AG09309 (cell line): ENCODE data around the gene OSBPL10.
"Not testable (repeated sequence)": the region's sequence is repeated elsewhere in the genome, so short reads cannot be mapped to it uniquely, and the experiment has no call there.

Source experiments
- DNase-seq: peaks from one replicate; pipeline ENCODE4 v3.0.0-alpha.2; 2010; ENCODE audit warnings: low read depth
- H3K4me3 ChIP-seq: 2 replicates; pipeline ENCODE4 v1.5.1; 2011; ENCODE audit warnings: mild to moderate bottlenecking, low read depth, low read length, moderate library complexity; ENCODE audit not compliant: control insufficient read depth
- TF ChIP-seq, protein P1 (sequence below): IDR thresholded peaks from 2 replicates; pipeline ENCODE4 v1.5.1; 2011; ENCODE audit warnings: mild to moderate bottlenecking, low read depth, low read length, inconsistent platforms; ENCODE audit not compliant: insufficient read depth, control insufficient read depth; ENCODE audit errors: missing control alignments

The OSBPL10 gene

DNA sequence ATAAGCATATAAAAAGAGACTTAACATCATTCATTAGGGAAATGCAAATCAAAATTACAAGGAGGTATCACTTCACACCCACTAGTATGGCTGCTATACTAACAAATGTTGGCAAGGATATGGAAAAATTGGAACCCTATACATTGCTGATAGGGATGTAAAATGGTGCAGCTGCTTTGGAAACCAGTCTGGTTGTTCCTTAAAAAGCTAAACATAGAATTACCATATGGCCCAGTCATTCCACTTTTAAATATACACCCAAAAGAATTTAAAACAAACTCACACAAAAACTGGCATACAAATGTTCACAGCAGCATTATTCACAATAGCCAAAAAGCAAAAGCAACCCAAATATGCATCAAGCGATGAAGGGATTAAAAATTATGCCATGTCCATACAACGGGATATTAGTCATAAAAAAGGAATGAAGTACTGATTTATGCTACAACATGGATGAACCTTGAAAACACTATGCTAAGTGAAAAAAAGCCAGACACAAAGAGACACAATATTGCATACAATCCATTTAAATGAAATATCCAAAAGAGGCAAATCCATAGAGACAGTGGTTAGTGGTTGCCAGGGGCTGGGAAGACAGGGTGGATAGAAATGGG is 118.3 kb downstream of the OSBPL10 start:
- DNase-seq: no peak
- no peak overlapping the region for H3K4me3 ChIP-seq
- TF ChIP-seq, protein P1, sequence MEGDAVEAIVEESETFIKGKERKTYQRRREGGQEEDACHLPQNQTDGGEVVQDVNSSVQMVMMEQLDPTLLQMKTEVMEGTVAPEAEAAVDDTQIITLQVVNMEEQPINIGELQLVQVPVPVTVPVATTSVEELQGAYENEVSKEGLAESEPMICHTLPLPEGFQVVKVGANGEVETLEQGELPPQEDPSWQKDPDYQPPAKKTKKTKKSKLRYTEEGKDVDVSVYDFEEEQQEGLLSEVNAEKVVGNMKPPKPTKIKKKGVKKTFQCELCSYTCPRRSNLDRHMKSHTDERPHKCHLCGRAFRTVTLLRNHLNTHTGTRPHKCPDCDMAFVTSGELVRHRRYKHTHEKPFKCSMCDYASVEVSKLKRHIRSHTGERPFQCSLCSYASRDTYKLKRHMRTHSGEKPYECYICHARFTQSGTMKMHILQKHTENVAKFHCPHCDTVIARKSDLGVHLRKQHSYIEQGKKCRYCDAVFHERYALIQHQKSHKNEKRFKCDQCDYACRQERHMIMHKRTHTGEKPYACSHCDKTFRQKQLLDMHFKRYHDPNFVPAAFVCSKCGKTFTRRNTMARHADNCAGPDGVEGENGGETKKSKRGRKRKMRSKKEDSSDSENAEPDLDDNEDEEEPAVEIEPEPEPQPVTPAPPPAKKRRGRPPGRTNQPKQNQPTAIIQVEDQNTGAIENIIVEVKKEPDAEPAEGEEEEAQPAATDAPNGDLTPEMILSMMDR: no peak

DNA sequence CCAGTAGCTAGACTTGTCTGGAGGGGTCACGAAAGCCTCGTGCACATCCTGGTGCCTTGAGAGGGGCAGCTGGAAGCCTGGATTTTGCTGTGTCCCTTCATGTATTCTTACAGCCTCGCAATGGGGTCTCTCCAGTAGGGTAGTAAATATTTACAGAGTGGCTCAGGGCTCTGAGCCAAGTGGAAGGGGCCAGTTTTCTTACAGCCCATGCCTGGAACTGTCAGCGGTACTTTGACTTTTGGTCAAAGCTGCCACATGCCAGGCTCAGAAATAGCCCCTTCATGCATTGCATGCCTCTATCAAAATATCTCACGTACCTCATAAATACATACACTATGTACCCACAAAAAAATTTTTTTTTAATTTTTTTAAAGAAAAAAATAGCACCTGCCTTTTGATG is 119.2 kb downstream of the OSBPL10 start:
- DNase-seq: no peak
- no peak overlapping the region for H3K4me3 ChIP-seq
- TF ChIP-seq, protein P1: no peak

DNA sequence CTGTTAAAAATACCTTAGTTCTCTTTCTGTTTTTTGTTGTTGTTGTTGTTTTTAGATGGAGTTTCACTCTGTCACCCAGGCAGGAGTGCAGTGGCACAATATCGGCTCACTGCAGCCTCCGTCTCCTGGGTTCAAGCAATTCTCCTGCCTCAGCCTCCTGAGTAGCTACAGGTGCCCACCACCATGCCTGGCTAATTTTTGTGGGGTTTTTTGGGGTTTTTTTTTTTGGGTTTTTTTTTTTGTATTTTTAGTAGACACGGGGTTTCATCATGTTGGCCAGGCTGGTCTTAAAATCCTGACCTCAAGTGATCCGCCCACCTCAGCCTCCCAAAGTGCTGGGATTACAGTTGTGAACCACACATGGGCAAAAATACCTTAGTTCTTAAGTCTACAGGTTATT is 120.4 kb downstream of the OSBPL10 start:
- not testable (repeated sequence) for H3K4me3 ChIP-seq, DNase-seq

DNA sequence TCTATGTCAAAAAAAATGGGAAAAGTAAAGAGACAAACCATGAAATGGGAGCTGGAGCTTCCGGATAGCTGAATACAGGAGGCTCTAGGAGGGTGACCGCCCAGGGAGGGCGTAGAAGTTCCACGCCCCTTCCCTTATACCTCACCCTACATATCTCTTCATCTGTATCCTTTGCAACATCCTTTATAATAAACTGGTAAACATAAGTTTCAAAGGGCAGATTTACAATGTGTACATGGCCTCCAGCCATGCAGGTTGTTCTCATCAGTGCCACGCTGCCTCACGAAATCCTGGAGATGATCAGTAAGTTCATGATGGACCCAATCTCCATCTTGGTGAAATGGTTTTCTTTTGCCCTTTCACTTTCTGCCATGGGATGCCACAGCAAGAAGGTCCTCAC is 121.8 kb downstream of the OSBPL10 start:
- no peak overlapping the region for H3K4me3 ChIP-seq
- DNase-seq: no peak
- TF ChIP-seq, protein P1: no peak

DNA sequence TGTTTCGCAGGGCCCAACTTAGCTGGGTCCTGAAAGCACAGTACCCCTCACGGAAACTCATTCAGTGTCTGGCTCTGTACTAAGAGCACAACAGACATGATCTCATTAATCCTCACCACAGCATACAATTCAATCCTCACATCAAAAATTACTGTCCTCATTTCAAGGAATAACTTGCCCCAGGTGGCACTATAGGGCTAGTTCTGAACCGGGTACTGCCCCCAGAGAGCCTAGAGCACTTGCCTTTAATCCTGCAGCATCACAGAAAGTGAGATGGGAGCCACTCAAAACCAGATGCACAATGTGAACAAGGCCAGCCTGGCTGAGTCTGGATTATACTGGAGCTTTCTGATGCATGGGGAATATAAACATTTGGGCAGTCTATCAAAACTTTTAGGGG is 122.6 kb downstream of the OSBPL10 start:
- no peak for DNase-seq
- no peak overlapping the region for H3K4me3 ChIP-seq
- TF ChIP-seq, protein P1: no peak

DNA sequence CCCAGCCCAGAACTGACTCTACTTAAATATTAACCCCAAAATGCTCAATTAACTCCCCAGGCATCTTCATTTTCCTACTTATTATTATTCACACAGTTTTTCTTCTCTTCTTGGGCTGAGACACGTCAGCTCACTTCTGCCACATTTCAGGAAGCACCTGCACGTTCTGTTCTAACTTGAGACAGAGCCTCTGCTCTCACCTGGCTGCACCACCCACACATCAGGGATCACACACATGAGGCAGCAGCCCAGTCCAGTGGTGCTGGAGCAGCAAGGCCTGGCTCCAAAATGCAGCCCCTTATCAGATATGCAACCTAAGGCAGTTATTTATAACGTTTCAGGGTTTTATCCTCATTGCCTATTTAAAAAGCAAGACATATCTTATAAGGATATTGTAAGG is 127.5 kb downstream of the OSBPL10 start:
- DNase-seq: no peak
- TF ChIP-seq, protein P1: no peak
- H3K4me3 ChIP-seq: no peak overlapping the region

DNA sequence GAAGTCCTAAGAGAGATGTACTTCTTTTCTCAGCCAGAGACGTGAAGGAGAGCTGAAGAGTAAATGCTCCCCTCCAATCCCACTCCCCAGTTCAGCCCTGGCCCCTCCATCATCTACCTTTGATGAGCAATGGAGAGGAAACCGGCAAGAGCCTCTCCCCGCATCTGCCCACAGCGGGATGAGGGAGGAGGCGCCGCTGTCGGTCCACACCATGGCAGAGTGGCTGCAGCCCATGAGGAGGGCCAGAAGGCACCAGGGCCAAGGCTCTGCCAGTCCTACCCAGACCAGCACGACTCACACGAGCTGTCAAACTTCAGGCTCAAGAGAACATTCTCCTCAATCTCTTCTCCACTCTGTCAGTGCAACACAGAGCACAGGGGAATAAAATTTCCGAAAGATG is 129.8 kb downstream of the OSBPL10 start:
- no peak for DNase-seq
- H3K4me3 ChIP-seq: no peak overlapping the region
- TF ChIP-seq, protein P1: no peak
